ENCODE data around the gene AKAP6.

AKAP6 gene

DNA sequence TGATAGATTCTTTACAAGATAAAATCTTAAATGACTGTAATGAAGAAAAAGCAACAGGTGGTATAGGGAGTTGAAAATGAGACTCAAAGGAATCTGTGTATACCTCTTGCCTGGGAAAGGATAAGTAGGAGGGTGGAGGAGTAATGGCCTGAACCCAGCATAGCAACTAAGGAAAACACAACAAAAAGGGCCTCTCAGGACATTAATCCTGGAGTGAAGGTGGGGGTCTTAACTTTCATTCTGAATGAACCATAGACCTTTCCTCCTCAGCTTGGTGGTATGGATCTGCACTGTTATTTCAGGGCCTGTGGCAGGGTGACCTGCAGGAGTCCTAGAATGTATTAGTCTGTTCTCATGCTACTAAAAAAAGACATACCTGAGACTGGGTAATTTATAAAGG is 185.6 kb downstream of the AKAP6 start:
- no peak for TF ChIP-seq SPI1 (IDR thresholded peaks at IDR 0.05; ENCODE audit: low read depth, low read length)
- no peak for TF ChIP-seq POLR2AphosphoS5 (IDR thresholded peaks at IDR 0.05; ENCODE audit: low read depth, low read length)
- TF ChIP-seq POU2F2 (IDR thresholded peaks at IDR 0.05; ENCODE audit: low read depth, low read length): no peak
- TF ChIP-seq TAF1 (IDR thresholded peaks at IDR 0.05; ENCODE audit: low read depth, low read length): no peak
- TF ChIP-seq POLR2A (IDR thresholded peaks at IDR 0.05; ENCODE audit: low read depth, low read length): no peak
- TF ChIP-seq PAX5 (IDR thresholded peaks at IDR 0.05; ENCODE audit: insufficient read depth, low read length, severe bottlenecking): no peak
- no peak for FAIRE-seq
- no peak for DNase-seq (ENCODE audit: insufficient read length, low spot score)

DNA sequence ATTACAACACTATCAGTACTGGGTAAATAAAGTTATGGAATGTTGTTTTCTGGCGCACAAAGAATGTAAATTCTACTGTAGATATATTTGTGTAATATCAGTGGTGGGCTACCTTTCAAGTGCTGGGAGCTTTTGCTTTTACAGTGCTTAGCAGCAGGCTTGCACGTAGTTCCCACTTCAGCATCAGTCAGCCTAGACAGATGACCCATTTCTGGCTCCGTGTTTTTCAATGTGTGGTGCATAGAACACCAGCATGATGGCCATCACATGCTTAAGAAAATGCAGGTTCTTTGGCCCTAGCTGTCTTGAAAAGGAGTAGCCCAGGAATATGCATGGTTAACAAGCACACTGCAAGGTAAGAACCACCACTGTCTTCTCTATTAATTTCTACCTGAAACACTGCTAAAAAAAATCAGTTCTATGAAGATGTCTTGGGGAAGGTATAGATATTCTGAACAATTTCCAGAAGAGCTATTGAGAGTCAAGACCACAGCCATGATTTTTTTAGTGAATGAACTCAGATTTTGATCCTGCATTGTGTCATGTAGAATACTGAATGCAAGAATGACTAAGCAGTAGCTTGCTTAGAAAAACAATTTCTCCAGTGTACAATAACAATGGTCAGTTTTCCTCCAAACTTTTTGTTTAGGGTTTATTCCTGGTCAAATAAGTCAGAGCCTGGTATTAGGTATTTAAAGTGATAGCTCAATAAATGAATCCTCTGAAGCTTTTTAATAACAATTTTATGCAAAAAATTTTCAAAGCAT is 195.7 kb downstream of the AKAP6 start:
- no peak for FAIRE-seq
- TF ChIP-seq POLR2A (IDR thresholded peaks at IDR 0.05; ENCODE audit: low read depth, low read length) (no peak), SPI1 (IDR thresholded peaks at IDR 0.05; ENCODE audit: low read depth, low read length) (no peak), PAX5 (IDR thresholded peaks at IDR 0.05; ENCODE audit: insufficient read depth, low read length, severe bottlenecking) (no peak), TAF1 (IDR thresholded peaks at IDR 0.05; ENCODE audit: low read depth, low read length) (no peak), POLR2AphosphoS5 (IDR thresholded peaks at IDR 0.05; ENCODE audit: low read depth, low read length) (no peak), POU2F2 (IDR thresholded peaks at IDR 0.05; ENCODE audit: low read depth, low read length) (no peak)
- DNase-seq (ENCODE audit: insufficient read length, low spot score): no peak

DNA sequence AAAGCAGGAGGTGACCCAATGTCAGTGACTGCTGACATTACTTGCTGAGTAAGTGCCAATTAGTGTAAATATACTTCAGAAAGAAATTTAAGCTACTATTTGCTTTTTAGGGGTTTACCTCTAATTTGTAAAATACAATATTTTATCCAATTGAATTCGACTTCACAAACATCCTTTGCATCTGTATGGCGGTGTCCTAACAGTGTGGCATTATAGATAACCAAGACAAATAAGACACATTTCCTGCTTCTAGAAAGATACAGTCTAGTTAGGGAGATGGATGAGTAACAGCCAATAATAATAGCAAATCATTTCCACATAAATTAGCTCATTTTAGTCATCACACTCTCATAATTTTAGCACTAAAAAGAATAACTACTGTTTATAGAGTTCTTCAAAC is 196.5 kb downstream of the AKAP6 start:
- no peak for FAIRE-seq
- TF ChIP-seq POLR2AphosphoS5 (IDR thresholded peaks at IDR 0.05; ENCODE audit: low read depth, low read length): no peak
- TF ChIP-seq POU2F2 (IDR thresholded peaks at IDR 0.05; ENCODE audit: low read depth, low read length): no peak
- no peak for TF ChIP-seq PAX5 (IDR thresholded peaks at IDR 0.05; ENCODE audit: insufficient read depth, low read length, severe bottlenecking)
- TF ChIP-seq SPI1 (IDR thresholded peaks at IDR 0.05; ENCODE audit: low read depth, low read length): no peak
- no peak for TF ChIP-seq POLR2A (IDR thresholded peaks at IDR 0.05; ENCODE audit: low read depth, low read length)
- no peak for TF ChIP-seq TAF1 (IDR thresholded peaks at IDR 0.05; ENCODE audit: low read depth, low read length)

DNA sequence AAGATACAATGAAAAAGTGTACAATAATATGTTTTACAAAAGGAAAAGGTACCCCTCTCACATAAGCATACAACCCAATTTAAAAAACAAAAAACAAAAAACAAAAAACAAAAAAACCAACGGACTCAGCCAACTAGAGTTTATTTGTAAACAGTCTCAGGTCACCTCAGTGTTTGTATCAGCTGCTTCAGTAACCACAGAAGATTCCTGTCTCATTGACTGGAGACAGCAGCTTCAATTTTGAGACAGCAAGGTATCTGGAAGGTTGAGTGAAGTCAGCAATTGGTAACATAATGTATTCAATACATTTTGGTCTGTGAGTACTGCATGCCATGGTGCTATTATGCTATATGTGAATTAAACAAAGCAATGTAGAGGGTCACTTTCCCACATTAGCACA is 201.7 kb downstream of the AKAP6 start:
- TF ChIP-seq POLR2A (IDR thresholded peaks at IDR 0.05; ENCODE audit: low read depth, low read length) (no peak), TAF1 (IDR thresholded peaks at IDR 0.05; ENCODE audit: low read depth, low read length) (no peak), PAX5 (IDR thresholded peaks at IDR 0.05; ENCODE audit: insufficient read depth, low read length, severe bottlenecking) (no peak), POU2F2 (IDR thresholded peaks at IDR 0.05; ENCODE audit: low read depth, low read length) (no peak), SPI1 (IDR thresholded peaks at IDR 0.05; ENCODE audit: low read depth, low read length) (no peak), POLR2AphosphoS5 (IDR thresholded peaks at IDR 0.05; ENCODE audit: low read depth, low read length) (no peak)
- DNase-seq (ENCODE audit: insufficient read length, low spot score) (no peak), FAIRE-seq (no peak)

More for the DNA sequence above, 196.5 kb downstream of the AKAP6 start:
- no peak for DNase-seq (ENCODE audit: insufficient read length, low spot score)

DNA sequence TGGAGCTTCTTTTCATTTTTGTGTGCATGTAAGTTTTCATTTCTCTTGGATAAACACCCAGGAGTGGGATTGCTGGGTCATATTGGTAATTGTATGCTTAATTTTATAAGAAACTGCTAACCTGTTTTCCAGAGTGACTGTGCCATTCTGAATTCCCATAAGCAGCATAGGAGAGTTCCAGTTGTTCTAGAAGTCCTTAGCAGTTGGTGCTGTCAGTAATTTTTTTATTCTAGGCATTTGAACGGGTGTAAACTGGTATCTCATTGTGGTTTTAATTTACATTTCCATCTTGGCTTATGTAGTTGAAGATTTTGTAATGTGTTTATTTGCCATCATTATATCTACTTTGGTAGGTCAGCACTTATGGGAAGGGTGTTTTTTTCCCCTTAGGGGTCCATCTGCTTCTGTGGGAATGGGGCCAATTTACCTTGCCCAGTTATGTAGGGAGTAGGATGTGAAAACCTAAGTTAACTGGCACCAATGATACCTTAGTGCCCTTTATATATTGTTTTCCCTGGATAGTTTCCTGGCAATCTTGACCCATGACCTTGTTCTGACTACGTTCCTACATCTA is 202.9 kb downstream of the AKAP6 start:
- DNase-seq (ENCODE audit: insufficient read length, low spot score) (no peak), FAIRE-seq (no peak)
- TF ChIP-seq POLR2AphosphoS5 (IDR thresholded peaks at IDR 0.05; ENCODE audit: low read depth, low read length) (no peak), POU2F2 (IDR thresholded peaks at IDR 0.05; ENCODE audit: low read depth, low read length) (no peak), TAF1 (IDR thresholded peaks at IDR 0.05; ENCODE audit: low read depth, low read length) (no peak), POLR2A (IDR thresholded peaks at IDR 0.05; ENCODE audit: low read depth, low read length) (no peak), SPI1 (IDR thresholded peaks at IDR 0.05; ENCODE audit: low read depth, low read length) (no peak)

DNA sequence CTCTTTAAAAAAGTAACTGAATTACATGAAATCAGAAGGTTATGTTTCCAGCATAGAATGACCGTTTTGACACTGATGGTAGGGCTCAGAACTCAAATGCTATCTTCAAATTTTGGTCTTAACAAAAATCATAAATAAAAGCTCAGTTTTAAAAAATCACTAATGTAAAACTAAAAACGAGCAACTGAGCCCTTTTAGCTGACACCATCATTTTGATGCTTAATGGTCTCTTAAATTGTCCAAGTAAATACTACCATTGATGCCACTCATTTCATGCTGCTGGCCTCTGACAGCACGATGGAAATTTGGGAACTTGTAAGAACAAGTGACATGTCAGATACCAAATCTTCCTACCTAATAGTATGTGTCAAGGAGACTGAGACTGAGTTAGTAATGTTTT is 205.0 kb downstream of the AKAP6 start:
- DNase-seq (ENCODE audit: insufficient read length, low spot score) (no peak), FAIRE-seq (no peak)
- no peak for TF ChIP-seq TAF1 (IDR thresholded peaks at IDR 0.05; ENCODE audit: low read depth, low read length)
- TF ChIP-seq POU2F2 (IDR thresholded peaks at IDR 0.05; ENCODE audit: low read depth, low read length): no peak
- no peak for TF ChIP-seq POLR2AphosphoS5 (IDR thresholded peaks at IDR 0.05; ENCODE audit: low read depth, low read length)
- TF ChIP-seq POLR2A (IDR thresholded peaks at IDR 0.05; ENCODE audit: low read depth, low read length): no peak
- TF ChIP-seq SPI1 (IDR thresholded peaks at IDR 0.05; ENCODE audit: low read depth, low read length): no peak
- no peak for TF ChIP-seq PAX5 (IDR thresholded peaks at IDR 0.05; ENCODE audit: insufficient read depth, low read length, severe bottlenecking)

DNA sequence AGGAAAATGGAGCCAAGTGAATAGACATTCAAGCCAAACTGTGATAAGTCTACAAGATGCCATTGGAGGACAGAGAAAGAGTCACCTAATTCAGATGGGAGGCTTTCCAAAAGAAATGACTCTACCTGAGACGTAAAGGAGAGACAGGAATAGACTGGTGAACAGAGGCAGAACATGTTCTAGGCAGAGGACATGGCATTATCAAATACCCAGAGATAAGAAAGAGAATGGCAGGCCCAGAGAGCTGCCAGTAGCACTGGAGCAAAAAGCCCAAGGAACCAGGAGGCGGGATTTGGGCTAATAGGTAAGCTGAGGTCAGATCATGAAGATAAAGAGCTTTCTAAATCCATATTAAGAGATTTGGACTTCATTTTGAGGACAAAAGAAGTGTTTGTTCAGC is 207.1 kb downstream of the AKAP6 start:
- FAIRE-seq (no peak), DNase-seq (ENCODE audit: insufficient read length, low spot score) (no peak)
- TF ChIP-seq POLR2AphosphoS5 (IDR thresholded peaks at IDR 0.05; ENCODE audit: low read depth, low read length): no peak
- no peak for TF ChIP-seq PAX5 (IDR thresholded peaks at IDR 0.05; ENCODE audit: insufficient read depth, low read length, severe bottlenecking)
- TF ChIP-seq TAF1 (IDR thresholded peaks at IDR 0.05; ENCODE audit: low read depth, low read length): no peak
- no peak for TF ChIP-seq SPI1 (IDR thresholded peaks at IDR 0.05; ENCODE audit: low read depth, low read length)
- TF ChIP-seq POLR2A (IDR thresholded peaks at IDR 0.05; ENCODE audit: low read depth, low read length): no peak
- TF ChIP-seq POU2F2 (IDR thresholded peaks at IDR 0.05; ENCODE audit: low read depth, low read length): no peak

DNA sequence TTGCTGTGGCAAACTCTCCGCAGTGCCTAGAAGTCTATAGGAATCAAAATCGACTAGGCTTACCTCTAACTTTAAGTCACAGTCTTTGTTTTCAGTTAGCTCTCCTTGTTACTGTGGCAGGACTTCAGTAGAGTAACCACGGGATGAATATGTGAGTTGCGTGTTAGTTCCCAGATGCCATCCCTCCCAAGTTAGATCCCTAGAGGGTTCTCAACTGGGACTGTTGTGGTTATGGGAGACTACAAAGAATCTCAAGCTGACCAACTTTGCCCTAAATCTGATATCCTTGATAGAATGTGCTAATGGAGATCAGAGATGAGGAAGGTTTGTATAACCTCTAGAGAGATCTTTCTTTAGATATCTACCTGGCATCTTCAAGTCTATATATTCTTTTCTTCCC is 208.1 kb downstream of the AKAP6 start:
- DNase-seq (ENCODE audit: insufficient read length, low spot score) (no peak), FAIRE-seq (no peak)
- TF ChIP-seq POU2F2 (IDR thresholded peaks at IDR 0.05; ENCODE audit: low read depth, low read length): no peak
- no peak for TF ChIP-seq SPI1 (IDR thresholded peaks at IDR 0.05; ENCODE audit: low read depth, low read length)
- no peak for TF ChIP-seq PAX5 (IDR thresholded peaks at IDR 0.05; ENCODE audit: insufficient read depth, low read length, severe bottlenecking)
- no peak for TF ChIP-seq POLR2A (IDR thresholded peaks at IDR 0.05; ENCODE audit: low read depth, low read length)
- no peak for TF ChIP-seq TAF1 (IDR thresholded peaks at IDR 0.05; ENCODE audit: low read depth, low read length)
- TF ChIP-seq POLR2AphosphoS5 (IDR thresholded peaks at IDR 0.05; ENCODE audit: low read depth, low read length): no peak

DNA sequence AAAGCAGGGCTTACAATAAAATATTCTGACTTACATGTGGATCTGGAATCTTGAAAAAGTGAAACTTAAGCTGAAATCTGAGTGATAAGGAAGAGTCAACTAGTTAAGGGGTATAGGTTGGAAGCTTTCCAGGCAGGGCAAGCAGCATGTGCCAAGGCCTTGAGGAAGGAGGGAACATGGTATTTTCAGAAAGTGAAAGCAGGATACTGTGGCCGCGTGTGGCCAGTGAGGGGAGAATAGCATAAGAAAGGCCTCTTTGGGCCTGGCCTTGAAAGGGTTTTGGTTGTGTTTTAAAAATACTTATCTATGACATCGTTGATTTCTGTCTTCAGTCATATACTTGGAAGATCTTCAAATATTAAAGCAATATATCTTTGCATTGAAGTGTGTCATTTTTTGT is 213.4 kb downstream of the AKAP6 start:
- TF ChIP-seq SPI1 (IDR thresholded peaks at IDR 0.05; ENCODE audit: low read depth, low read length): no peak
- TF ChIP-seq POLR2AphosphoS5 (IDR thresholded peaks at IDR 0.05; ENCODE audit: low read depth, low read length): no peak
- no peak for TF ChIP-seq PAX5 (IDR thresholded peaks at IDR 0.05; ENCODE audit: insufficient read depth, low read length, severe bottlenecking)
- no peak for TF ChIP-seq POLR2A (IDR thresholded peaks at IDR 0.05; ENCODE audit: low read depth, low read length)
- TF ChIP-seq TAF1 (IDR thresholded peaks at IDR 0.05; ENCODE audit: low read depth, low read length): no peak
- TF ChIP-seq POU2F2 (IDR thresholded peaks at IDR 0.05; ENCODE audit: low read depth, low read length): no peak
- no peak for FAIRE-seq

More for the DNA sequence above, 213.4 kb downstream of the AKAP6 start:
- DNase-seq (ENCODE audit: insufficient read length, low spot score): no peak

Measured in GM12891 (cell line).